GM12878 (cell line): ENCODE measurements around the gene GPR176. TPM values are rescaled to one million over a fixed set of nuclear protein-coding genes. Genes with fewer than 3 reads are reported as not detected.

Source experiments
- ATAC-seq: fragments of 200-7000 bp; cut with Tn5 transposase; 3 replicates; pipeline ENCODE4 v1.9.1; 2020; ENCODE audit warnings: mild to moderate bottlenecking, moderate library complexity
- BruUV-seq: library from RNA; stranded (reverse); fragments of 400-500 nt; replicated peaks from 2 replicates; lab custom pipeline; 2021; lab: Mats Ljungman, UMichigan
- CTCF ChIA-PET: fragments of 300-600 bp; sonication (Branson Sonifier 250); formaldehyde crosslinking; extraction: SDS; loops from one replicate; lab custom pipeline; 2021; ENCODE audit warnings: inconsistent platforms; lab: Yijun Ruan, JAX
- POLR2A ChIA-PET: fragments of 350-600 bp; formaldehyde crosslinking; extraction: SDS; loops from one replicate; lab custom pipeline; 2021; ENCODE audit warnings: inconsistent platforms; lab: Charles Lee
- RAD21 ChIA-PET: fragments of 300-600 bp; sonication (Branson Sonifier 250); formaldehyde crosslinking; loops from one replicate; lab custom pipeline; 2023; ENCODE audit warnings: antibody characterized with exemption; ENCODE audit not compliant: unreplicated experiment; lab: Charles Lee
- SMC1A ChIA-PET: fragments of 300-600 bp; sonication (Branson Sonifier 250); formaldehyde crosslinking; loops from one replicate; lab custom pipeline; 2023; ENCODE audit not compliant: unreplicated experiment, uncharacterized antibody; lab: Charles Lee
- DNase-seq: peaks from one replicate; pipeline ENCODE4 v3.0.0-alpha.2; 2011; ENCODE audit warnings: low read depth, low spot score
- FAIRE-seq: peaks from 3 replicates; lab custom pipeline; 2011; peaks lifted over from hg19 to GRCh38; lab: Jason Lieb, UNC
- H2AFZ ChIP-seq: 2 replicates; pipeline ENCODE4 v1.6.0; 2011; ENCODE audit warnings: low read depth, low read length, control low read depth; ENCODE audit not compliant: control insufficient read depth
- H3K27ac ChIP-seq: 2 replicates; pipeline ENCODE4 v1.5.1; 2011; ENCODE audit warnings: control low read depth; ENCODE audit not compliant: control insufficient read depth, insufficient read depth
- H3K27me3 ChIP-seq, 2 experiments: replicated peaks in 1 of 2; 2 replicates each; pipeline versions ENCODE4 v1.6.0 to v1.6.1; 2011; ENCODE audit warnings: low read length in 1 of 2; ENCODE audit not compliant: control insufficient read depth in 2 of 2, insufficient read depth in 2 of 2
- H3K36me3 ChIP-seq, 2 experiments: 2 replicates each; pipeline ENCODE4 v1.5.1; 2011; ENCODE audit warnings: low read length in 1 of 2; ENCODE audit not compliant: control insufficient read depth in 2 of 2, insufficient read depth in 2 of 2
- H3K4me1 ChIP-seq: 2 replicates; pipeline ENCODE4 v1.6.1; 2011; ENCODE audit warnings: mild to moderate bottlenecking, low read length, moderate library complexity, mixed read lengths; ENCODE audit not compliant: control insufficient read depth, insufficient read depth
- H3K4me2 ChIP-seq: 2 replicates; pipeline ENCODE4 v1.6.0; 2011; ENCODE audit warnings: control low read depth; ENCODE audit not compliant: control insufficient read depth, insufficient read depth
- H3K4me3 ChIP-seq: fragments of 200-600 bp; sonication (generic); 2 replicates; pipeline ENCODE4 v1.5.1; 2016
- H3K79me2 ChIP-seq: 2 replicates; pipeline ENCODE4 v1.6.0; 2011; ENCODE audit warnings: low read length; ENCODE audit not compliant: control insufficient read depth, insufficient read depth
- H3K9ac ChIP-seq: 2 replicates; pipeline ENCODE4 v1.8.0; 2011; ENCODE audit warnings: low read length, control low read depth, mixed read lengths; ENCODE audit not compliant: control insufficient read depth, insufficient read depth
- H3K9me3 ChIP-seq: replicated peaks from 3 replicates; pipeline ENCODE4 v1.5.1; 2011; ENCODE audit warnings: mild to moderate bottlenecking, low read length; ENCODE audit not compliant: control insufficient read depth, insufficient read depth
- H4K20me1 ChIP-seq: 2 replicates; pipeline ENCODE4 v1.6.0; 2011; ENCODE audit not compliant: control insufficient read depth, insufficient read depth
- BMI1 ChIP-seq: fragments of 450-650 bp; IDR thresholded peaks from 2 replicates; pipeline ENCODE4 v1.6.1; 2016; ENCODE audit warnings: mild to moderate bottlenecking, moderate library complexity, borderline replicate concordance
- CHD2 ChIP-seq: IDR thresholded peaks from 2 replicates; pipeline ENCODE4 v1.6.1; 2011; ENCODE audit warnings: low read depth, low read length, improper control_type of control experiment, borderline replicate concordance
- CHD4 ChIP-seq: fragments of 200-600 bp; sonication (generic); IDR thresholded peaks from 2 replicates; pipeline ENCODE4 v1.6.1; 2016; ENCODE audit warnings: mild to moderate bottlenecking
- FOXM1 ChIP-seq: IDR thresholded peaks from 2 replicates; pipeline ENCODE4 v1.6.1; 2012; ENCODE audit warnings: low read depth, mild to moderate bottlenecking, inconsistent platforms, low read length, moderate library complexity
- GABPA ChIP-seq: IDR thresholded peaks from 2 replicates; pipeline ENCODE4 v1.6.1; 2014; ENCODE audit warnings: antibody characterized with exemption, low read depth, mild to moderate bottlenecking, inconsistent platforms
- JUND ChIP-seq: IDR thresholded peaks from 2 replicates; pipeline ENCODE4 v1.6.1; 2012; ENCODE audit warnings: low read depth, mild to moderate bottlenecking, low read length, improper control_type of control experiment, moderate library complexity
- NFYB ChIP-seq: IDR thresholded peaks from 2 replicates; pipeline ENCODE4 v1.6.1; 2011; ENCODE audit warnings: low read depth, mild to moderate bottlenecking, low read length, improper control_type of control experiment, moderate library complexity; ENCODE audit not compliant: insufficient read depth
- SPI1 ChIP-seq: IDR thresholded peaks from 2 replicates; pipeline ENCODE4 v1.6.1; 2011; ENCODE audit warnings: low read depth, mild to moderate bottlenecking, low read length, moderate library complexity, borderline replicate concordance; ENCODE audit not compliant: insufficient read depth
- ZBED1 ChIP-seq: IDR thresholded peaks from 2 replicates; pipeline ENCODE4 v1.6.1; 2016; ENCODE audit warnings: borderline replicate concordance
- ZNF217 ChIP-seq: fragments of 450-650 bp; IDR thresholded peaks from 2 replicates; pipeline ENCODE4 v1.6.1; 2017; ENCODE audit warnings: antibody characterized with exemption, mild to moderate bottlenecking
- ZNF384 ChIP-seq: IDR thresholded peaks from 2 replicates; pipeline ENCODE4 v1.6.1; 2012; ENCODE audit warnings: low read depth, mild to moderate bottlenecking, low read length, improper control_type of control experiment, borderline replicate concordance
- WGBS: methylation state at CpG from one replicate; pipeline ENCODE4 v1.1.6; 2016; ENCODE audit warnings: low lambda C conversion rate; ENCODE audit not compliant: insufficient replicate concordance, insufficient coverage; ENCODE audit errors: missing lambda C conversion rate; 5-methylcytosine and 5-hydroxymethylcytosine counted together
- in situ Hi-C: fragments of 300-500 bp; cut with MboI; formaldehyde crosslinking; loops from 9 replicates; pipeline ENCODE4 v1.14.3; 2018; ENCODE audit warnings: mixed read lengths
- intact Hi-C: fragments of 100-400 bp; cut with micrococcal nuclease; formaldehyde crosslinking; loops from one replicate; pipeline ENCODE4 v1.14.2; 2022; ENCODE audit not compliant: unreplicated experiment
- polyA plus RNA-seq, 11 experiments: library from polyadenylated mRNA; depleted of rRNA in 4 of 11; unstranded in 6 of 11; stranded (reverse) in 5 of 11; fragments of >200 nt; fragmentation: Nextera tagmentation in 4 of 11; fragmentation: Illumina TruSeq in 1 of 11; extraction: Ambion mirVana in 4 of 11; extraction: Trizol in 1 of 11; gene quantifications; 1 replicate in 1 of 11; 2 replicates in 10 of 11; pipeline versions ENCODE4 v1.2.1 to v1.2.3, GENCODE V29; 2011 to 2016; ENCODE audit warnings: inconsistent platforms in 2 of 11, missing spikeins in 2 of 11, low read depth in 1 of 11
- total RNA-seq, 4 experiments: library from RNA; depleted of rRNA in 3 of 4; stranded (reverse); fragments of >200 nt in 3 of 4; fragmentation: Illumina TruSeq in 1 of 4; extraction: Trizol in 1 of 4; gene quantifications; 2 replicates each; pipeline versions ENCODE4 v1.2.1 to v1.2.3, GENCODE V29; 2013 to 2021

GPR176 gene
- total and polyA plus RNA-seq, 10 of the 15 experiments (the other 5 are each of a cell fraction or from before 2014, with no cell fraction given): 0.02 to 0.33 (median 0.16) TPM; not detected in 4

DNA sequence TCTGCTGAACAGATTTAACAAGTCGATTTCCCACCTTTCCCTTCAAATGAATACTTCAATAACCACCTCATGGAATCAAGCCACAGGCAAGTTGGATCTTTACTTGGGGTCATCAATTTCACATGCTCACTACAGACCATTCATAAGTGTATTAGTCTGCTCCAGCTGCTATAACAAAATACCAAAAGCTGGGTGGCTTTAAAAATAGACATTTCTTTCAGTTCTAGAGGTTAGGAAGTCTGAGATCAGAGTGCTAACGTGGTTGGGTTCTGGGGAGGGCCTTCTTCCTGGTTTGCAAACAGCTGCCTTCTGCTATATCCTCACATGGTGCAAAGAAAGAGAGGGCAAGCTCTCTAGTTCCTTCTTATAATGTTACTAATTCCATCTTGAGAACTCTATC lies 5.1 kb downstream of the GPR176 start:
- no TSS peak for BruUV-seq
- H3K9ac ChIP-seq: no peak overlapping the region
- DNase-seq (no peak), FAIRE-seq (no peak), ATAC-seq (no peak)
- ChIA-PET SMC1A (no interaction called here), POLR2A (no interaction called here), CTCF (interaction anchor here (0.6 to 1.3 kb wide), 4 partner anchors 24 to 53 kb away, joined by 3 to 4 read pairs (median 3); no protein-coding TSS in a partner anchor), RAD21 (no interaction called here)
- no peak overlapping the region for H3K27ac ChIP-seq
- H3K27me3 ChIP-seq: peaks cover 0 to 4% of the 10 kb centered on the region in 2 experiments; a peak in 2 of 4 replicates
- in situ Hi-C loops (no loop called here), intact Hi-C loops (no loop called here)
- H3K4me3 ChIP-seq: no peak overlapping the region
- no peaks in the 10 kb centered on the region; the same call in 1 of the 3 replicates for H3K9me3 ChIP-seq
- H3K79me2 ChIP-seq: no peaks in the 10 kb centered on the region
- 5% methylated on average over 2 of the region's 2 CpGs for WGBS
- no peak overlapping the region for H3K4me2 ChIP-seq
- no peak overlapping the region for H2AFZ ChIP-seq
- no peak for TF ChIP-seq CHD4
- no peak for TF ChIP-seq SPI1
- TF ChIP-seq ZBED1: no peak
- no peak for TF ChIP-seq CHD2
- TF ChIP-seq FOXM1: no peak
- no peak for TF ChIP-seq ZNF384
- no peak for TF ChIP-seq GABPA
- TF ChIP-seq BMI1: no peak
- no peak for TF ChIP-seq JUND
- no peak for TF ChIP-seq NFYB
- no peak for TF ChIP-seq ZNF217
- H3K4me1 ChIP-seq: no peaks in the 10 kb centered on the region
- H4K20me1 ChIP-seq: no peaks in the 10 kb centered on the region
- no peaks in the 10 kb centered on the region for H3K36me3 ChIP-seq
